Measurements from ENCODE around the gene TMEM106C. TPM values are rescaled to one million over a fixed set of nuclear protein-coding genes. Genes with fewer than 3 reads are reported as not detected.

TMEM106C gene
- total RNA-seq, 1 donor from 2014 or later: 77.1 TPM

DNA sequence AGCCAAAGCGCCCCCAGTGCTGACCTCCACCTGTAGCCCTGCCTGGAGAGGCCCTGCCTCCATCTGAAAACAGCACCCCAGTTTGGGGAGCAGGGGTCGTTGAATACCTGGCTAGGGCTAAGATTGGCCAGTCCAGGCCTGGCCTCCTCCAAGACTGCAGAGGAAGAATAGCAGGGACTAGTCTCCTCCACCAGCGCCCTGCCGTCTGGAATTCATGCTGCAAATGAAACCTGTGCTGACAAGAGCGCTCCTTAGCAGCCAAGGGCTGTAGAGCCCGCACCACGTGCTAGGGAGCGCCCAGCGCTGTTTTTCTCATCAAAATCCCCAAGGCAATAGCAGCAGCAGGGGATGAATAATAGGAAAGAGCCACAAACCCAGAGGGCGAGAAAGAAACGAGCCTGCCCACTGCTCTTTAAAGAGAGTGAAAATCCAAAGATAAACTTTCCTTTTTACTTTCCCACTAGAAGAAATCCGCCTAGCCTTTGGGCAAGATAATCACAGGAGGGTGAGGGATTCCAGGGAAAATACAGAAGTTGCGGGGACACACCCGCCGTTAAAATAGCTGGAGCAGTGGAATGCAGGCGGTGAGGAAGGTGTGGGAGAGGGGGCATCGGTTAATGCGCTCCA, 37.6 kb downstream of the TMEM106C start:
- Mint-ChIP-seq H3K27ac (peak overlapping the region; percentile 94), H3K9me3 (no peaks in the 10 kb centered on the region), H3K36me3 (peaks cover 3% of the 10 kb centered on the region), H3K27me3 (peaks cover 62% of the 10 kb centered on the region), H3K4me3 (peak overlapping the region; percentile 97), H3K4me1 (ENCODE audit: unreplicated experiment) (peaks cover 25% of the 10 kb centered on the region)
- TF ChIP-seq, protein P1, sequence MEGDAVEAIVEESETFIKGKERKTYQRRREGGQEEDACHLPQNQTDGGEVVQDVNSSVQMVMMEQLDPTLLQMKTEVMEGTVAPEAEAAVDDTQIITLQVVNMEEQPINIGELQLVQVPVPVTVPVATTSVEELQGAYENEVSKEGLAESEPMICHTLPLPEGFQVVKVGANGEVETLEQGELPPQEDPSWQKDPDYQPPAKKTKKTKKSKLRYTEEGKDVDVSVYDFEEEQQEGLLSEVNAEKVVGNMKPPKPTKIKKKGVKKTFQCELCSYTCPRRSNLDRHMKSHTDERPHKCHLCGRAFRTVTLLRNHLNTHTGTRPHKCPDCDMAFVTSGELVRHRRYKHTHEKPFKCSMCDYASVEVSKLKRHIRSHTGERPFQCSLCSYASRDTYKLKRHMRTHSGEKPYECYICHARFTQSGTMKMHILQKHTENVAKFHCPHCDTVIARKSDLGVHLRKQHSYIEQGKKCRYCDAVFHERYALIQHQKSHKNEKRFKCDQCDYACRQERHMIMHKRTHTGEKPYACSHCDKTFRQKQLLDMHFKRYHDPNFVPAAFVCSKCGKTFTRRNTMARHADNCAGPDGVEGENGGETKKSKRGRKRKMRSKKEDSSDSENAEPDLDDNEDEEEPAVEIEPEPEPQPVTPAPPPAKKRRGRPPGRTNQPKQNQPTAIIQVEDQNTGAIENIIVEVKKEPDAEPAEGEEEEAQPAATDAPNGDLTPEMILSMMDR (conservative IDR thresholded peaks at IDR 0.05): no peak
- no peak for DNase-seq (ENCODE audit: extremely low spot score, unreplicated experiment)

DNA sequence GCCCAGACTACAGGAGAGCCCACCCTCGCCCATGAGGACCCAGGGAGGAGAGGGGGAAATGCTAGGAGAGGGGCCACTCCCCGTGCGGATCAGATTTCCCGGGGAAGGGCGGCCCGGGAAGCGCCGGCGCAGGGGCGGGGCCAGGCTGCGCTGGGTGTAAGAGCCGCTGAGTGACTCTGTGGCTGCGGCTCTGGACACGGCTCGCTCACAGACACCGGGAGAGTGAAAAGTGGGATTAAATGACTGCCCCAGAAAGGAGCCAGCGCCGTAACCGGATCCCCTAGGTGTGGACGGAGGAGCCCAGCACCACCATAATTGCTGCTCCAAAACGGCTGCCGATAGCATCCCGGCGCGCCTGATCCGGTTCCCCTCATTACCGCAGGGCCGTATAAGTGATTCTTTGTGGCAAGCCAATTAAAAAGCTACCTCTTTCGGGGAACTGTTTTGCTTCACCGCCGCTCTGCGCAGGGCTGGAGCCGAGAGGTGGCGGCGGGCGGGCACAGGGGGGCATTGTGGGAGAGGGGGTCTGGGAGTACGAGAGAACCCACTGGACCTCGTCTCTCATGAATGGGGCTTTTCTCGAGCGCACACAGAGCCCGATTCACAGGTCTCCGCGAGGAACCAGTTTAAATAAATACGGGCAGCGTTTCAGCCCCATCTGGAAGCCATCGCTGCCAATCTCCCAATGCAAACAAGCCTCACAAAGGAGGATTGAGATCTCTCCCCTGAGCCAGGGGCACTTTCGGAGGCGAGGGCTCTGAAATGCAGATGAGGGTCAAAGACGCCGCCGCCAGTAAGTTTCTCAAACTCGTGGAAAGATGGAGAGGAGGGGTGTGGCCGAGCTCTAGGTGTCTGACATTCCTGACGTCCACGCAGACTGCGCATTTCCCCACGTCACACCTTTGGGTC, 38.4 kb downstream of the TMEM106C start:
- Mint-ChIP-seq H3K27me3 (peaks cover 68% of the 10 kb centered on the region), H3K4me1 (ENCODE audit: unreplicated experiment) (peaks cover 25% of the 10 kb centered on the region), H3K36me3 (peaks cover 3% of the 10 kb centered on the region), H3K9me3 (no peaks in the 10 kb centered on the region), H3K27ac (peak overlapping the region; percentile 94), H3K4me3 (peak overlapping the region; percentile 97)
- DNase-seq (ENCODE audit: extremely low spot score, unreplicated experiment): no peak
- TF ChIP-seq, protein P1 (conservative IDR thresholded peaks at IDR 0.05): no peak

DNA sequence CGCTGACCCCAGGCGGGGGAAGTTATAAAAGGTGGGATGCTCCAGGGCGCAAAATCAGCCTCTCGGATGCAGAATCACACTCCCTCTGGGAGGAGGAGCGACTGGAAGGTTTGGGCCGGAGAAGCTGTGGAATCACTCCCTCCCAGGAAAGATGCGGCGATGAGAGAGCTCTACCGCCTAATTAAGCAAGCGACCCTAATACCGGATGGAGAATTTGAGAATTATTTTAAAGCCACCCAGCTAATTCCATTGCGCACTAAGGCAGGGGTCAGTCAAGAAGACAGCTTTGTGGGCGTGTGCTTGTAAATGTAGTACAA, 39.0 kb downstream of the TMEM106C start:
- TF ChIP-seq, protein P1 (conservative IDR thresholded peaks at IDR 0.05): no peak
- Mint-ChIP-seq H3K27me3 (peaks cover 74% of the 10 kb centered on the region), H3K9me3 (no peaks in the 10 kb centered on the region), H3K27ac (peak overlapping the region; percentile 94), H3K4me1 (ENCODE audit: unreplicated experiment) (peaks cover 25% of the 10 kb centered on the region), H3K4me3 (peak overlapping the region; percentile 97), H3K36me3 (peaks cover 3% of the 10 kb centered on the region)
- no peak for DNase-seq (ENCODE audit: extremely low spot score, unreplicated experiment)

DNA sequence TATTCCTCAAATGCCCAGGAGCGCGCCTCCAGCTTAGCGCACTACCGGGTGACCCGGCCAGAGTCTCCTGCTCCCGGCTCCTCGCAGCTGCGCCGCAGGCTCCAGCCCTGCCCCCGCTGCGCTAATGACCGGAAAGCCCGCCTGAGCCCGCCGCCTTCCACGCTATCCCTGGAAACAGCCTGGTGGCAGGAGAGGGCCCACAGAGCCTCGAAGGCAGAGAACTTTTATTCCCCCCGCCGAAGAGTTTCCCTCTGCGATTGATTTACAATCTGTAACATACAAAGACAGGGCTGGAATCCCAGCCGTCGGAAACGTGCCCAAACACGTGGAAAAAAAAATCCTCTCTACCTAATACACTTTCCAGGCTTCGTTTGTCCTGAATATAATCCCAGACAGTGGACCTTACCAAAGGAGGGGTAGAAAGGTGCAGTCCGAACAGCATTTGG, 39.4 kb downstream of the TMEM106C start:
- H3K4me3 Mint-ChIP-seq: peak overlapping the region; percentile 97
- H3K9me3 Mint-ChIP-seq: no peaks in the 10 kb centered on the region
- H3K27ac Mint-ChIP-seq: peak overlapping the region; percentile 94
- DNase-seq (ENCODE audit: extremely low spot score, unreplicated experiment): no peak
- H3K27me3 Mint-ChIP-seq: peaks cover 77% of the 10 kb centered on the region
- TF ChIP-seq, protein P1 (conservative IDR thresholded peaks at IDR 0.05): no peak
- H3K36me3 Mint-ChIP-seq: peaks cover 3% of the 10 kb centered on the region
- H3K4me1 Mint-ChIP-seq (ENCODE audit: unreplicated experiment): peaks cover 25% of the 10 kb centered on the region

DNA sequence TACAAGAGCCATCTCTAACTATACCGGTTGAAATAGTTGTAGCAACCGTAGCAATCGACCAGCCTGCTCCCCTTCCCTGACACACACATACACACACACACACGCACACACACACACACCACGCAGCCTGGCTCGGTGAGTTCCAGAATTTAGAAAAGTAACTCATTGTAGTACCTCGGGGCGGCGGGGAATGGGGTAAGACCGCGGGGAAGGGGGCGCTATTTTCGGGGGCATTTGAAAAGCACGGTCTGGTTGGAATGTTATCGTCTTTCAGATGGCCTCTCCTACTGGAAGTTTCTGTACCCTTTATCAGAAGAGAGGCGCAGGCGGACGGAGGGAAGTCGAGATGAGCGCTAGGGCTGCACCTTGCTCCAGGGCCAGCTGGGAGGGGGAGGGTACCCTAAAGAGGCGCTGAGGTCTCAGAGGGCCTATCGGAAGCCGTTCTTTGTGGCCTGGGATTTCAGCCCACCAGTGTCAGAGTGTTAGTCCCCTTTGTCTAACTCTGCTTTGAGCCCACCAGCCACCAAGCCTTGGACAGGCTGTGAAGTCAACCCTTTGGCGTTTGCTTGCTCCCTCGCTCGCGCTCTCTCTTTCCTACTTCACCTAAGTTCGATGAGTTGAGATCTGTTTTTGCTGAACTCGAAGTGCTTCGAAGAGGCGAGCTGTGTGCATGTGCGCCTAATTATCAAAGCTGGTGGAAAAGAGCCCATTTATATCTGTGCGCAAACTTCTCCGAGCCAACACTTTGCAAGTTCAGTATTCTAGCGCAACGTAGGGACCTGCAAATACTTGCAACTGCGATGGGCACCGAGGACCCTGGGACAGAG, 40.0 kb downstream of the TMEM106C start:
- peaks cover 76% of the 10 kb centered on the region for H3K27me3 Mint-ChIP-seq
- DNase-seq (ENCODE audit: extremely low spot score, unreplicated experiment): no peak
- H3K27ac Mint-ChIP-seq: peak overlapping the region; percentile 94
- peaks cover 25% of the 10 kb centered on the region for H3K4me1 Mint-ChIP-seq (ENCODE audit: unreplicated experiment)
- TF ChIP-seq, protein P1 (conservative IDR thresholded peaks at IDR 0.05): no peak
- H3K4me3 Mint-ChIP-seq: peak overlapping the region; percentile 97
- H3K36me3 Mint-ChIP-seq: peaks cover under 1% of the 10 kb centered on the region
- H3K9me3 Mint-ChIP-seq: no peaks in the 10 kb centered on the region

All from type B pancreatic cell (in vitro differentiated cells).